Left colon (tissue), 2 donors: ENCODE data around the gene GZMM. TPM values are rescaled to one million over a fixed set of nuclear protein-coding genes. Genes with fewer than 3 reads are reported as not detected.

ENCODE experiments used
- ATAC-seq: fragments of 200-7000 bp; cut with Tn5 transposase; one replicate; pipeline ENCODE4 v1.9.1; 2020; ENCODE audit warnings: mild to moderate bottlenecking, moderate library complexity
- DNase-seq, 2 donors: peaks; one replicate each; pipeline ENCODE4 v3.0.0-alpha.2; 2020
- intact Hi-C, 2 donors: fragments of 100-400 bp; cut with DNase I in 1 of 2; cut with micrococcal nuclease in 1 of 2; formaldehyde crosslinking; loops; one replicate each; pipeline versions ENCODE4 v1.11.2 to v1.14.0; 2022; cut with DNase I, micrococcal nuclease
- total RNA-seq, 2 donors: library from RNA; stranded (reverse); fragmentation: NEBNext Ultra II Directional; extraction: Animal tissue kit (Norgen Biotek cat#: 25700); gene quantifications; one replicate each; pipeline ENCODE4 v1.2.1, GENCODE V29; 2021
- donor health status: DM: no; HTN: no; CAD: no.
- donor health status: DM: yes; HTN: yes; CAD: no.

The GZMM gene
- total RNA-seq, 2 donors from 2014 or later = 0.67 TPM; not detected in 1

GRCh38 chr19:510606-511100 lies 33.2 kb upstream of the GZMM start:
- peak; percentile 18 for ATAC-seq
- intact Hi-C loops = no loop called here
- peak; percentile 80 to 83 for DNase-seq

- ATAC-seq = peak; percentile 41
- intact Hi-C loops = no loop called here
- DNase-seq = peak; percentile 75 to 88
Observed at GRCh38 chr19:511101-511851, 32.6 kb upstream of the GZMM start.

GRCh38 chr19:512547-513365 lies 31.1 kb upstream of the GZMM start:
- intact Hi-C loops = no loop called here
- ATAC-seq = no peak
- no peak for DNase-seq

- no peak for ATAC-seq
- intact Hi-C loops = no loop called here
- DNase-seq = no peak
Observed at GRCh38 chr19:513368-514165, 30.3 kb upstream of the GZMM start.

- DNase-seq = no peak
- ATAC-seq = no peak
- intact Hi-C loops = no loop called here
Observed at GRCh38 chr19:514166-514663, 29.6 kb upstream of the GZMM start.

GRCh38 chr19:517721-518597 lies 25.9 kb upstream of the GZMM start:
- ATAC-seq (peak; percentile 16), DNase-seq (no peak)
- intact Hi-C loops = no loop called here

GRCh38 chr19:518598-519231 lies 25.1 kb upstream of the GZMM start:
- ATAC-seq (peak; percentile 81), DNase-seq (peak in 1 of 2 donors; percentile 63)
- intact Hi-C loops = no loop called here

- DNase-seq = no peak
- intact Hi-C loops = no loop called here
- ATAC-seq = no peak
Observed at GRCh38 chr19:519449-519865, 24.4 kb upstream of the GZMM start.

GRCh38 chr19:522726-523125 lies 21.1 kb upstream of the GZMM start:
- DNase-seq (no peak), ATAC-seq (no peak)

GRCh38 chr19:524062-524674 lies 19.7 kb upstream of the GZMM start:
- DNase-seq (no peak), ATAC-seq (no peak)
- intact Hi-C loops = no loop called here

More at GRCh38 chr19:522726-523125, 21.1 kb upstream of the GZMM start:
- intact Hi-C loops = no loop called here

- intact Hi-C loops = no loop called here
- DNase-seq (no peak), ATAC-seq (no peak)
Observed at GRCh38 chr19:525029-525428, 18.8 kb upstream of the GZMM start.

GRCh38 chr19:525857-526419 lies 17.9 kb upstream of the GZMM start:
- no peak for DNase-seq
- intact Hi-C loops = no loop called here
- ATAC-seq = no peak

GRCh38 chr19:530134-531008 lies 13.5 kb upstream of the GZMM start:
- ATAC-seq = peak; percentile 42
- intact Hi-C loops = no loop called here
- DNase-seq = no peak

- peak; percentile 80 to 84 for DNase-seq
- ATAC-seq = peak; percentile 75
- intact Hi-C loops = no loop called here
Observed at GRCh38 chr19:531009-531752, 12.7 kb upstream of the GZMM start.
